Activated naive CD8-positive, alpha-beta T cell treated with anti-CD3 and anti-CD28 coated beads for 36 hours (primary cell): ENCODE measurements around the gene HS3ST5. TPM values are rescaled to one million over a fixed set of nuclear protein-coding genes. Genes with fewer than 3 reads are reported as not detected.

Experiments used
- DNase-seq: peaks from one replicate; pipeline ENCODE4 v3.0.0; 2021
- H3K27ac Mint-ChIP-seq: one replicate; pipeline ENCODE4 v1.8.0; 2022; ENCODE audit warnings: mild to moderate bottlenecking, moderate library complexity, mixed read lengths
- H3K27me3 Mint-ChIP-seq: one replicate; pipeline ENCODE4 v1.8.0; 2022; ENCODE audit warnings: mild to moderate bottlenecking, mixed read lengths
- H3K36me3 Mint-ChIP-seq: one replicate; pipeline ENCODE4 v1.8.0; 2021; ENCODE audit warnings: mild to moderate bottlenecking, mixed read lengths
- H3K4me1 Mint-ChIP-seq: one replicate; pipeline ENCODE4 v1.8.0; 2021; ENCODE audit warnings: mixed read lengths
- H3K4me3 Mint-ChIP-seq: one replicate; pipeline ENCODE4 v1.8.0; 2022; ENCODE audit warnings: mild to moderate bottlenecking, moderate library complexity, mixed read lengths
- H3K9me3 Mint-ChIP-seq: one replicate; pipeline ENCODE4 v1.8.0; 2022; ENCODE audit warnings: mixed read lengths
- total RNA-seq, 2 experiments: library from RNA; stranded (reverse); gene quantifications; one replicate each; pipeline ENCODE4 v1.2.3, GENCODE V29; 2021

Gene HS3ST5
- total RNA-seq, result not detected

GRCh38 chr6:114342826-114343781 is at the start of gene HS3ST5:
Gene HS3ST5, minus strand, starts transcription at chr6:114343023. Its CDS starts 280,178 bp downstream, at chr6:114062845.
- peak; percentile 8 for DNase-seq
- H3K4me1 Mint-ChIP-seq, result no peaks in the 10 kb centered on the region
- H3K4me3 Mint-ChIP-seq, result no peak within 1 kb of the TSS

GRCh38 chr6:114390176-114390575 is 47.4 kb upstream of the HS3ST5 start:
- Mint-ChIP-seq H3K27me3 (no peaks in the 10 kb centered on the region), H3K4me3 (no peak overlapping the region), H3K9me3 (no peaks in the 10 kb centered on the region), H3K27ac (no peak overlapping the region), H3K4me1 (no peaks in the 10 kb centered on the region), H3K36me3 (no peaks in the 10 kb centered on the region)
- no peak for DNase-seq

More at GRCh38 chr6:114342826-114343781, at the start of gene HS3ST5:
- Mint-ChIP-seq H3K36me3 (no peaks in the 10 kb centered on the region), H3K27ac (no peak within 1 kb of the TSS), H3K9me3 (no peaks in the 10 kb centered on the region), H3K27me3 (peaks cover 34% of the 10 kb centered on the region)

GRCh38 chr6:114389111-114389510 is 46.3 kb upstream of the HS3ST5 start:
- Mint-ChIP-seq H3K27ac (no peak overlapping the region), H3K27me3 (no peaks in the 10 kb centered on the region), H3K4me1 (no peaks in the 10 kb centered on the region), H3K9me3 (no peaks in the 10 kb centered on the region), H3K36me3 (no peaks in the 10 kb centered on the region), H3K4me3 (no peak overlapping the region)
- DNase-seq, result no peak

- H3K4me1 Mint-ChIP-seq, result no peaks in the 10 kb centered on the region
- H3K9me3 Mint-ChIP-seq, result no peaks in the 10 kb centered on the region
- no peak overlapping the region for H3K4me3 Mint-ChIP-seq
- H3K36me3 Mint-ChIP-seq, result no peaks in the 10 kb centered on the region
- no peaks in the 10 kb centered on the region for H3K27me3 Mint-ChIP-seq
- H3K27ac Mint-ChIP-seq, result no peak overlapping the region
- DNase-seq, result no peak
Observed at GRCh38 chr6:114382406-114382805, 39.6 kb upstream of the HS3ST5 start.

- Mint-ChIP-seq H3K4me3 (no peak overlapping the region), H3K4me1 (no peaks in the 10 kb centered on the region), H3K27me3 (no peaks in the 10 kb centered on the region), H3K36me3 (no peaks in the 10 kb centered on the region), H3K27ac (no peak overlapping the region), H3K9me3 (no peaks in the 10 kb centered on the region)
- no peak for DNase-seq
Observed at GRCh38 chr6:114377881-114378280, 35.1 kb upstream of the HS3ST5 start.

GRCh38 chr6:114376611-114377175 is 33.9 kb upstream of the HS3ST5 start:
- no peaks in the 10 kb centered on the region for H3K27me3 Mint-ChIP-seq
- no peaks in the 10 kb centered on the region for H3K4me1 Mint-ChIP-seq
- DNase-seq, result no peak
- H3K4me3 Mint-ChIP-seq, result no peak overlapping the region
- H3K36me3 Mint-ChIP-seq, result no peaks in the 10 kb centered on the region
- no peak overlapping the region for H3K27ac Mint-ChIP-seq
- H3K9me3 Mint-ChIP-seq, result no peaks in the 10 kb centered on the region

GRCh38 chr6:114375541-114376192 is 32.8 kb upstream of the HS3ST5 start:
- Mint-ChIP-seq H3K27ac (no peak overlapping the region), H3K36me3 (no peaks in the 10 kb centered on the region), H3K27me3 (no peaks in the 10 kb centered on the region), H3K9me3 (no peaks in the 10 kb centered on the region), H3K4me1 (no peaks in the 10 kb centered on the region), H3K4me3 (no peak overlapping the region)
- DNase-seq, result no peak

- no peak for DNase-seq
- Mint-ChIP-seq H3K27me3 (peaks cover 4% of the 10 kb centered on the region), H3K36me3 (no peaks in the 10 kb centered on the region), H3K4me1 (no peaks in the 10 kb centered on the region), H3K27ac (no peak overlapping the region), H3K4me3 (no peak overlapping the region), H3K9me3 (no peaks in the 10 kb centered on the region)
Observed at GRCh38 chr6:114367315-114367961, 24.6 kb upstream of the HS3ST5 start.

GRCh38 chr6:114366899-114367298 is 24.1 kb upstream of the HS3ST5 start:
- no peak overlapping the region for H3K27ac Mint-ChIP-seq
- no peaks in the 10 kb centered on the region for H3K36me3 Mint-ChIP-seq
- H3K4me1 Mint-ChIP-seq, result no peaks in the 10 kb centered on the region

GRCh38 chr6:114364301-114364700 is 21.5 kb upstream of the HS3ST5 start:
- H3K4me1 Mint-ChIP-seq, result no peaks in the 10 kb centered on the region
- peaks cover 4% of the 10 kb centered on the region for H3K27me3 Mint-ChIP-seq
- peaks cover 3% of the 10 kb centered on the region for H3K9me3 Mint-ChIP-seq
- H3K27ac Mint-ChIP-seq, result no peak overlapping the region
- H3K36me3 Mint-ChIP-seq, result no peaks in the 10 kb centered on the region
- H3K4me3 Mint-ChIP-seq, result no peak overlapping the region
- DNase-seq, result no peak

More at GRCh38 chr6:114366899-114367298, 24.1 kb upstream of the HS3ST5 start:
- peaks cover under 1% of the 10 kb centered on the region for H3K9me3 Mint-ChIP-seq
- no peak overlapping the region for H3K4me3 Mint-ChIP-seq
- H3K27me3 Mint-ChIP-seq, result peaks cover 4% of the 10 kb centered on the region
- no peak for DNase-seq

- Mint-ChIP-seq H3K9me3 (peaks cover 3% of the 10 kb centered on the region), H3K4me3 (no peak overlapping the region), H3K4me1 (no peaks in the 10 kb centered on the region), H3K27me3 (peaks cover 4% of the 10 kb centered on the region), H3K27ac (no peak overlapping the region), H3K36me3 (no peaks in the 10 kb centered on the region)
- DNase-seq, result no peak
Observed at GRCh38 chr6:114362957-114363356, 20.1 kb upstream of the HS3ST5 start.

- Mint-ChIP-seq H3K27ac (no peak overlapping the region), H3K36me3 (no peaks in the 10 kb centered on the region), H3K4me1 (no peaks in the 10 kb centered on the region), H3K27me3 (peaks cover 4% of the 10 kb centered on the region), H3K4me3 (no peak overlapping the region), H3K9me3 (peaks cover 3% of the 10 kb centered on the region)
- no peak for DNase-seq
Observed at GRCh38 chr6:114362396-114362795, 19.6 kb upstream of the HS3ST5 start.

- H3K27ac Mint-ChIP-seq, result no peak overlapping the region
- no peak for DNase-seq
- H3K4me3 Mint-ChIP-seq, result no peak overlapping the region
- H3K4me1 Mint-ChIP-seq, result no peaks in the 10 kb centered on the region
- H3K9me3 Mint-ChIP-seq, result peaks cover 3% of the 10 kb centered on the region
- peaks cover 4% of the 10 kb centered on the region for H3K27me3 Mint-ChIP-seq
- H3K36me3 Mint-ChIP-seq, result no peaks in the 10 kb centered on the region
Observed at GRCh38 chr6:114361036-114361435, 18.2 kb upstream of the HS3ST5 start.

- H3K27ac Mint-ChIP-seq, result no peak overlapping the region
- DNase-seq, result no peak
- H3K9me3 Mint-ChIP-seq, result no peaks in the 10 kb centered on the region
- no peak overlapping the region for H3K4me3 Mint-ChIP-seq
- no peaks in the 10 kb centered on the region for H3K4me1 Mint-ChIP-seq
- H3K27me3 Mint-ChIP-seq, result no peaks in the 10 kb centered on the region
- no peaks in the 10 kb centered on the region for H3K36me3 Mint-ChIP-seq
Observed at GRCh38 chr6:114355300-114355699, 12.5 kb upstream of the HS3ST5 start.

- H3K4me3 Mint-ChIP-seq, result no peak overlapping the region
- H3K36me3 Mint-ChIP-seq, result no peaks in the 10 kb centered on the region
- no peak overlapping the region for H3K27ac Mint-ChIP-seq
- no peak for DNase-seq
- no peaks in the 10 kb centered on the region for H3K9me3 Mint-ChIP-seq
- H3K4me1 Mint-ChIP-seq, result no peaks in the 10 kb centered on the region
- no peaks in the 10 kb centered on the region for H3K27me3 Mint-ChIP-seq
Observed at GRCh38 chr6:114354482-114354881, 11.7 kb upstream of the HS3ST5 start.
